Colonic mucosa (tissue), 4 donors: ENCODE measurements around the gene RGL2. TPM values are rescaled to one million over a fixed set of nuclear protein-coding genes. Genes with fewer than 3 reads are reported as not detected.

Experiments
- DNase-seq: peaks from one replicate; pipeline ENCODE4 v3.0.0-alpha.2; 2020
- H3K27ac ChIP-seq: fragments of 200-600 bp; one replicate; pipeline ENCODE4 v1.8.0; 2021
- H3K27me3 ChIP-seq: fragments of 200-600 bp; one replicate; pipeline ENCODE4 v1.8.0; 2021
- H3K36me3 ChIP-seq: fragments of 200-600 bp; one replicate; pipeline ENCODE4 v1.8.0; 2021
- H3K4me1 ChIP-seq: fragments of 200-600 bp; one replicate; pipeline ENCODE4 v1.8.0; 2021; ENCODE audit warnings: mild to moderate bottlenecking
- H3K4me3 ChIP-seq: fragments of 200-600 bp; one replicate; pipeline ENCODE4 v1.8.0; 2021
- H3K9ac ChIP-seq, 2 donors: one replicate each; pipeline ENCODE4 v1.7.0; 2013; ENCODE audit warnings: control low read depth in 2 of 2, low read depth in 2 of 2, low read length in 2 of 2
- H3K9me3 ChIP-seq: fragments of 200-600 bp; one replicate; pipeline ENCODE4 v1.8.0; 2021
- intact Hi-C: fragments of 100-400 bp; cut with DNase I; formaldehyde crosslinking; loops from one replicate; pipeline ENCODE4 v1.14.1; 2022
- total RNA-seq, 2 donors: library from RNA; stranded (reverse); fragmentation: NEBNext Ultra II Directional in 1 of 2; extraction: Animal tissue kit (Norgen Biotek cat#: 25700) in 1 of 2; gene quantifications; one replicate each; pipeline ENCODE4 v1.2.1, GENCODE V29; 2021
- TF ChIP-seq, protein P1 (sequence below): fragments of 200-600 bp; IDR thresholded peaks from one replicate; pipeline ENCODE4 v1.8.0; 2022; ENCODE audit warnings: antibody characterized with exemption, mild to moderate bottlenecking
- donor health status: healthy.
- donor health status: DM: no; HTN: no; CAD: no.
- donor health status: DM: no; HTN: no; CAD: no.

Gene RGL2
- total RNA-seq, 2 donors from 2014 or later, result 29.9 to 34.7 TPM

DNA sequence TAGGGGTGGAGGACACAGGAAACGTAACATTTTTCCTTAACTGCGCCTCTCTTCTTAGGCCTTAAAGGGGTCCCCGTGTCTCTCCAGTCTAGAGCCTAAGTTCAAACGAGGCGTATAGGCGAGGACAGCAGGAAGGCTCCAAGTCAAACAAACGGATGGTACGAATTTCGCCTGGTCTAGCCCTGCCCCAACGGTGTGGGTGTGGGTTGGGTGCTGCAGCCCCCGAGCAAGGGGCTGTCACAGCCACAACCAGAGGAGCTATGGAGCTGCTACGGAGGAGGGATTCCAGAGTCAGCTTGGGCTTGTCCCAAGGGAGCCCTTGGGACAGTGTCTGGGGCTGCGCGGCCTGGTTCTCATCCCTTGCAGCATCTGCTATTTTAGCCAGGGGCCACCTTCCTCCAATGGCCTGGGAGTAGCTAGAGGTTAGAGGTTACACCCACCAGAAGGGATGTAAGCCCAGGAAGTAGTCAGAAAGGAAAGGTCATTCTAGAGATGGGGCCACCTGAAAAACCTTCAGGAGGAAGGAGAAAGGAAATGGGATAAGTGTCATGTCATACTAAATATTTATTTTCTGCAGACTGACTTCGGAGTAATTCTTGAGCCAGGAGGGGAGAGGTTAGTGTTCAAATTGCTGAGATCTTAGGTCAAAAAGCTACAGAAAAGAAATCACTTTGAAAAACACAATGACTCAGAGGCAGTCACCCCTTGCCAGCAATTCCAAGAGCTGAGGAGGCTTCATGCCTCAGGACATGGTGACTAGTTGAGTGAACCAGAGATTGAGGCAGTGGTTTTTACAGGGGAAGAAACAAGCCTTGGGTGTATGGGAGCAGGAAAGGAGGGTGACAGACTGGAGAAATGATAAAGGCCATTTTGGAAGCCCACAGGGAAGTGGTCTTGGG, 48.8 kb downstream of the RGL2 start:
- peak overlapping the region; percentile 91 for H3K27ac ChIP-seq
- TF ChIP-seq, protein P1, sequence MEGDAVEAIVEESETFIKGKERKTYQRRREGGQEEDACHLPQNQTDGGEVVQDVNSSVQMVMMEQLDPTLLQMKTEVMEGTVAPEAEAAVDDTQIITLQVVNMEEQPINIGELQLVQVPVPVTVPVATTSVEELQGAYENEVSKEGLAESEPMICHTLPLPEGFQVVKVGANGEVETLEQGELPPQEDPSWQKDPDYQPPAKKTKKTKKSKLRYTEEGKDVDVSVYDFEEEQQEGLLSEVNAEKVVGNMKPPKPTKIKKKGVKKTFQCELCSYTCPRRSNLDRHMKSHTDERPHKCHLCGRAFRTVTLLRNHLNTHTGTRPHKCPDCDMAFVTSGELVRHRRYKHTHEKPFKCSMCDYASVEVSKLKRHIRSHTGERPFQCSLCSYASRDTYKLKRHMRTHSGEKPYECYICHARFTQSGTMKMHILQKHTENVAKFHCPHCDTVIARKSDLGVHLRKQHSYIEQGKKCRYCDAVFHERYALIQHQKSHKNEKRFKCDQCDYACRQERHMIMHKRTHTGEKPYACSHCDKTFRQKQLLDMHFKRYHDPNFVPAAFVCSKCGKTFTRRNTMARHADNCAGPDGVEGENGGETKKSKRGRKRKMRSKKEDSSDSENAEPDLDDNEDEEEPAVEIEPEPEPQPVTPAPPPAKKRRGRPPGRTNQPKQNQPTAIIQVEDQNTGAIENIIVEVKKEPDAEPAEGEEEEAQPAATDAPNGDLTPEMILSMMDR, result no peak
- intact Hi-C loops, result loop anchor here (2.0 to 5.0 kb wide), 3 partner anchors 88 to 235 kb away; no protein-coding TSS in a partner anchor
- DNase-seq, result peak; percentile 32
- H3K9ac ChIP-seq, result peak overlapping the region; percentile 93 to 95
- peaks cover 5% of the 10 kb centered on the region for H3K4me1 ChIP-seq
- no peaks in the 10 kb centered on the region for H3K36me3 ChIP-seq
- H3K27me3 ChIP-seq, result no peaks in the 10 kb centered on the region
- H3K9me3 ChIP-seq, result no peaks in the 10 kb centered on the region
- H3K4me3 ChIP-seq, result peak overlapping the region; percentile 54

DNA sequence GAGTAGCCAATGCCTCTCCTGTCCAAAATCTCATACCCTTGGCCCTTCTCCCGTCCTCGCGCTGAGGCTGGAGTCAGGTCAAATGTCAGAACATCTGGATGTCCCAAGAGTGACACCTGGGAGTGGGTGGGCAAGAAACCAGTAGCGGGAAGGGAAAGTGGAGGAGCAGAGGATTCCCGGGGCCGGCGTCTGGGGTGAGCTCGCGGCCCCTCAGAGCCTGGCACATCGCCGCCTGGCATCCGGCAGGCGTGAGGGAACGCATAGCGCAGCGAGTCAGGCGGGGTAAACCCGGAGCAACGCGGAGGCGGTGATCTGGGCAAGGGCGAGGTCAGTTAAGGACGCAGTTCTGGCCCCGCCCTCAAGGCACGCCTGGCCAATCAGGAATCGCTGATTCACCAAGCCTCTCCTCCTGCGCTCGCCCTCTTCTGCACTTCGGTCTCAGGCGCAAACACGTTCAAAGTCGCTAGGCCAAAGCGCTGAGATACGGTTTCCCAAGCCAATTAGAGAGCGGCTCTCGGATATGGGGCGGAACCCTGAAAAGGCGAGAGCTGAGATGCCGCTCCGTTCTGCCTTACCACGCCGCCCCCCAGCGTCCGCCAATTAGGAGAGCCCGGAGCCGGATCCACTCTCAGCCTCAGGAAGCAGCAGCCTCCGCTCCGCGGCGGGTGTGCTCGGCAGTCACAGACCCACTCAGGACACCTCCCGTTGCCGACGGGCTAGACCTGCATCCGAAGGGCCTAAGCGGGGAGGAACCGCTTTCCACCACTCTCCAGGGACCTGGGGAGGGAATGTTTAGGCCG, 49.6 kb downstream of the RGL2 start:
- peak overlapping the region; percentile 93 to 95 for H3K9ac ChIP-seq
- H3K27ac ChIP-seq, result peak overlapping the region; percentile 91
- H3K4me3 ChIP-seq, result peak overlapping the region; percentile 54
- TF ChIP-seq, protein P1, result no peak
- no peaks in the 10 kb centered on the region for H3K9me3 ChIP-seq
- intact Hi-C loops, result loop anchor here (2.0 to 5.0 kb wide), 3 partner anchors 87 to 234 kb away; no protein-coding TSS in a partner anchor
- DNase-seq, result peak; percentile 98
- peaks cover 5% of the 10 kb centered on the region for H3K4me1 ChIP-seq
- H3K36me3 ChIP-seq, result no peaks in the 10 kb centered on the region
- H3K27me3 ChIP-seq, result no peaks in the 10 kb centered on the region

DNA sequence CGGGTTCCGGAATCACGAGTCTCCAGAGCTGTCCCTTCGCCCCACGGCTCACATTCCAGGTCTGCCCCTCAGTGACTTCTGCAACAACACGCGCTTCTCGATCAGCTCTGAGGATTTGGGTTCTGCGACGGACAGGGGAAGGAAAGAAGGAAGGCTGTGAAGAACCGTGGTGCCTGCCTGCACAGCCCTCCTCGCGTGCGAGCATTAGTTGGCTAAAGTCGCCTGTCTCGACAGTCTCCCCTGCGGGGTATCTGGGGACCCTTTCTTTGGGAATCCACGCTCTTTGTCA, 50.2 kb downstream of the RGL2 start:
- intact Hi-C loops, result loop anchor here (2.0 to 5.0 kb wide), 3 partner anchors 86 to 234 kb away; no protein-coding TSS in a partner anchor
- TF ChIP-seq, protein P1, result no peak
- H3K27ac ChIP-seq, result peak overlapping the region; percentile 91

DNA sequence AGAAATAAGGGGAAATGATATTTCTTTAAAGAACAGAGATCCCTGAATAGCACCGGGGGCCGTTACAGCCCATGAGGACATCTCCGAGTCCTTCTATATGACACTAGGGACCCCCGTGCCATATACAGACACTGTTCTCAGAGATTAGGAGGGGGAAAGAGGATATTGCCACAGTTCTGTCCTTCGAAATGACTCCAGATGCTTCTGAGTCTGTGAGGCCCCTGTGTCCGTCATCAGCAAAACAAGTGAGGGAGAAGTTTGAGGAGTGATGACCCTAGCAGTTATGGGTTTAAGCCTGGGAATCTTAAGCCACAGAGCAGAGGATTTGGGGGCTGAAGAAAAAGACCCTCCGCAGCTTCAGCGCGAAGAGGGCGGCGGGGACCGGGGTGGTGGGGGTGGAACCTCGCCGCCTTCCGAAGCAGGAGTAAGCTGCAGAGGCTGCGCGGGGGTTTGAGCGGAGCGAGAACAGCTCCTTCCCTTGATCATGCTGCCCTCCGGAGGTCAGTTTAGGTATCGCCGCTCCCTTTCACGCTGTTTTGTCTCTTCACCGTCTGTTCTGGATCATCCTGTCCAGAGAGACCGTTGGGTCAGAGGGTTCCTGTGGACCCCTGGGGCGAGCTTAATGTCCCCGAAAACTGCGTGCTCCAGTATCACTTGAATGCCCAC, 50.6 kb downstream of the RGL2 start:
- Histone ChIP-seq H3K27ac (peak overlapping the region; percentile 91), H3K27me3 (no peaks in the 10 kb centered on the region), H3K4me3 (peak overlapping the region; percentile 54), H3K9me3 (no peaks in the 10 kb centered on the region), H3K9ac (peak overlapping the region in 1 of 2 donors; percentile 79), H3K36me3 (no peaks in the 10 kb centered on the region), H3K4me1 (peaks cover 5% of the 10 kb centered on the region)
- peak; percentile 97 for DNase-seq
- TF ChIP-seq, protein P1, result peak; percentile 97
- intact Hi-C loops, result loop anchor here (2.0 to 5.0 kb wide), 3 partner anchors 86 to 233 kb away; no protein-coding TSS in a partner anchor

More for the DNA sequence above, 50.2 kb downstream of the RGL2 start:
- Histone ChIP-seq H3K4me1 (peaks cover 5% of the 10 kb centered on the region), H3K36me3 (no peaks in the 10 kb centered on the region), H3K4me3 (peak overlapping the region; percentile 54), H3K9me3 (no peaks in the 10 kb centered on the region), H3K27me3 (no peaks in the 10 kb centered on the region), H3K9ac (peak overlapping the region; percentile 62 to 79)
- no peak for DNase-seq

DNA sequence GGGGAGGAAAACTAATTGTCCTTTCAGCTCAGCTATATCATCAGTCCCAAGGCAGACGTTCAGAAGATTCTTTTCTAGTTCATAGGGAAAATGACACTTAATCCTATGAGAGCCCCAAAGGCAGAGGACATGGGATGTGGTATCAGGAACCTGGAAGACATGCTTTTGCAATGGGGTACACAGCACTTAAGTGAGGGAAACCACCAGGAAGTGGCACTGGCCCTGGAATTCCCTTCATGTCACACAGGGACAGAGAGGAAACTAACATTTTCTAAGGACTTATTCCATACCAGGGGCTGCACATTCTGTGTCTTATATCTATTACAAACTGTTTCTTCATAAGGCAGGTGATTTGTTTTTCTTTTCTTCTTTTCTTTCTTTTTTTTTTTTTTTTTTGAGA, 55.3 kb downstream of the RGL2 start:
- H3K9ac ChIP-seq, result no peak overlapping the region

More for the DNA sequence above, 55.3 kb downstream of the RGL2 start:
- intact Hi-C loops, result no loop called here
- TF ChIP-seq, protein P1, result no peak
- H3K9me3 ChIP-seq, result no peaks in the 10 kb centered on the region
- H3K27ac ChIP-seq, result no peak overlapping the region
- no peaks in the 10 kb centered on the region for H3K36me3 ChIP-seq
- H3K4me3 ChIP-seq, result no peak overlapping the region
- H3K27me3 ChIP-seq, result no peaks in the 10 kb centered on the region
- no peaks in the 10 kb centered on the region for H3K4me1 ChIP-seq
- no peak for DNase-seq
